Stomach smooth muscle (tissue), 2 donors: ENCODE results near the gene SPAG4.

Experiments
- H3K27ac ChIP-seq: one replicate; pipeline ENCODE4 v1.7.0; 2013; ENCODE audit warnings: mild to moderate bottlenecking, low read length, inconsistent platforms
- H3K27me3 ChIP-seq, 2 donors: one replicate each; pipeline ENCODE4 v1.7.0; 2013; ENCODE audit warnings: low read length in 2 of 2; ENCODE audit not compliant: insufficient read depth in 2 of 2, control insufficient read depth in 1 of 2
- H3K36me3 ChIP-seq, 2 donors: one replicate each; pipeline ENCODE4 v1.7.0; 2013; ENCODE audit warnings: low read length in 2 of 2; ENCODE audit not compliant: control insufficient read depth in 2 of 2, insufficient read depth in 2 of 2
- H3K4me1 ChIP-seq: one replicate; pipeline ENCODE4 v1.7.0; 2013; ENCODE audit warnings: low read length; ENCODE audit not compliant: control insufficient read depth, insufficient read depth
- H3K4me3 ChIP-seq, 2 donors: one replicate each; pipeline ENCODE4 v1.7.0; 2013; ENCODE audit warnings: low read length in 2 of 2
- H3K9ac ChIP-seq, 2 donors: one replicate each; pipeline ENCODE4 v1.7.0; 2013; ENCODE audit warnings: low read length in 2 of 2, mild to moderate bottlenecking in 1 of 2
- H3K9me3 ChIP-seq, 2 donors: one replicate each; pipeline ENCODE4 v1.7.0; 2013; ENCODE audit warnings: low read length in 2 of 2; ENCODE audit not compliant: control insufficient read depth in 2 of 2
- donor health status: healthy.
- donor health status: Pancreatic carcinoma.

The SPAG4 gene

GRCh38 chr20:35625584-35626385 lies 10.2 kb downstream of the SPAG4 start:
- H3K4me1 ChIP-seq, result no peaks in the 10 kb centered on the region
- no peak overlapping the region for H3K4me3 ChIP-seq
- H3K27me3 ChIP-seq, result no peaks in the 10 kb centered on the region
- no peak overlapping the region for H3K9ac ChIP-seq
- no peak overlapping the region for H3K27ac ChIP-seq
- H3K9me3 ChIP-seq, result no peaks in the 10 kb centered on the region
- peaks cover 45 to 51% of the 10 kb centered on the region in 2 donors for H3K36me3 ChIP-seq

GRCh38 chr20:35626386-35627001 lies 10.9 kb downstream of the SPAG4 start:
- H3K9ac ChIP-seq, result no peak overlapping the region
- H3K4me1 ChIP-seq, result no peaks in the 10 kb centered on the region
- no peak overlapping the region for H3K4me3 ChIP-seq
- no peaks in the 10 kb centered on the region for H3K27me3 ChIP-seq
- no peak overlapping the region for H3K27ac ChIP-seq
- peaks cover 51 to 55% of the 10 kb centered on the region in 2 donors for H3K36me3 ChIP-seq
- no peaks in the 10 kb centered on the region for H3K9me3 ChIP-seq

DNA sequence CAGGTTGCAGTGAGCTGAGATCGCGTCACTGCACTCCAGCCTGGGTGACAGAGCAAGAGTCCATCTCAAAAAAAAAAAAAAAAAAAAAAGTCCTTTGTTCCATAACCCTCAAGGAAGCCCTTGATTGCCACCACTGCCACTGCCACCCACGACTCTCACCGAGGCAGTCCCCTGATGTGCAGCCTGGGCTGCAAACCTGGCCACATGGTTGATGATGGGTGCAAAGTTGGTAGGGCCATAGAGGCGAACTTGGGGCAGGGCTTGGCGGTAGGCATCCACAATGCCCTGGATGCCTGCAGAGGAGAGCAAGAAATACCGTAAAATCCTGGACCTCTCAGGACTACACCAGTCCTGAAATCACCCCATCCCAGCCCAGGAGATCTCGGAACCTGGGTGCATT lies 11.5 kb downstream of the SPAG4 start:
- no peak overlapping the region for H3K27ac ChIP-seq
- no peak overlapping the region for H3K9ac ChIP-seq
- H3K4me1 ChIP-seq, result no peaks in the 10 kb centered on the region
- H3K4me3 ChIP-seq, result no peak overlapping the region
- no peaks in the 10 kb centered on the region for H3K27me3 ChIP-seq
- H3K9me3 ChIP-seq, result no peaks in the 10 kb centered on the region
- peaks cover 53 to 55% of the 10 kb centered on the region in 2 donors for H3K36me3 ChIP-seq

DNA sequence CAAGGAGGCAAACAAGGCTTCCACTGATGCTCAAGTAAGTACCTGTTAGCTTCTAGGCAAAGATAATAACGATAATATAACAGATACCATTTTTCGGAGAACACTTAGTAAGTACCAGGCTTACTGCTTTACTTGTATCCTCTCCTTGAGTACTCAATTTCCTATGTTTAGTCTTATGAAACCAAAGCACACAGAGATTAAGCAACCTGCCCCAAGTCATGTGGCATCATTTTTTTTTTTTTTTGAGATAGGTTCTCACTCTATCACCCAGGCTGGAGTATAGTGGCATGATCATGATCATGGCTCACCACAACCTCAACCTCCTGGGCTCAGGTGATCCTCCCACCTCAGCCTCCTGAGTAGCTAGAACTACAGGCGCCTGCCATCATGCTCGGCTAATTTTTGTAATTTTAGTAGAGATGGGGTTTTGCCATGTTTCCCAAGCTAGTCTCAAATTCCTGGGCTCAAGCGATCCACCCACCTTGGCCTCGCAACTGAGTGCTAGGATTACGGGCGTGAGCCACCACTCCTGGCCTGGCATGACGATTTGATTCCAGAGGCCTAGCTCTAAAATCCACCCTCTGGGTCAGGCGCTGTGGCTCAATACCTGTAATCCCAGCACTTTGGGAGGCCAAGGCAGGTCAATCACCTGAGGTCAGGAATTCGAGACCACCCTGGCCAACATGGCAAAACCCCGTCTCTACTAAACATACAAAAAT lies 14.0 kb downstream of the SPAG4 start:
- Histone ChIP-seq H3K27me3 (no peaks in the 10 kb centered on the region), H3K27ac (no peak overlapping the region), H3K36me3 (peaks cover 55 to 60% of the 10 kb centered on the region in 2 donors), H3K4me1 (no peaks in the 10 kb centered on the region), H3K9me3 (no peaks in the 10 kb centered on the region), H3K9ac (no peak overlapping the region), H3K4me3 (no peak overlapping the region)

DNA sequence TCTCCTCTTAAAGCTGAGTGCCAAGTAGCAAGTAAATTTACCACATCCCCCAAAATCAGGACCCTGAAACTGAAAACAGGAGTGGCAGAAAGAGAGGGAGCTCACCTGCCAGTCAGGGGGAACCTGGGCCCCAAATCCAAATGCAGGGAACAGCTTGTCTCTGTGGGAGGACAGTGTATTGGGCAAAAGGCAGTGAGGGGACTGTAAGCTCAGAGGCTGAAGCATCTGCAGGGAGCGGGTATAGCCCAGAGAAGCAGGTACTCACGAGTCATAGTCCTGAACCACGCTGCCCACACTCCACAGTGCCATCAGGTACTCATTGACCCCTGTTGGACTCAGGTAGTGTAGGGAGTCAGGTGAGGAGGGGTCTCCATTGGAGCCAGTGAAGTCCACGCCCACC lies 15.0 kb downstream of the SPAG4 start:
- no peak overlapping the region for H3K27ac ChIP-seq
- peaks cover 49 to 55% of the 10 kb centered on the region in 2 donors for H3K36me3 ChIP-seq
- no peak overlapping the region for H3K9ac ChIP-seq
- H3K4me1 ChIP-seq, result peaks cover 2% of the 10 kb centered on the region
- H3K4me3 ChIP-seq, result no peak overlapping the region
- no peaks in the 10 kb centered on the region for H3K27me3 ChIP-seq
- no peaks in the 10 kb centered on the region for H3K9me3 ChIP-seq

DNA sequence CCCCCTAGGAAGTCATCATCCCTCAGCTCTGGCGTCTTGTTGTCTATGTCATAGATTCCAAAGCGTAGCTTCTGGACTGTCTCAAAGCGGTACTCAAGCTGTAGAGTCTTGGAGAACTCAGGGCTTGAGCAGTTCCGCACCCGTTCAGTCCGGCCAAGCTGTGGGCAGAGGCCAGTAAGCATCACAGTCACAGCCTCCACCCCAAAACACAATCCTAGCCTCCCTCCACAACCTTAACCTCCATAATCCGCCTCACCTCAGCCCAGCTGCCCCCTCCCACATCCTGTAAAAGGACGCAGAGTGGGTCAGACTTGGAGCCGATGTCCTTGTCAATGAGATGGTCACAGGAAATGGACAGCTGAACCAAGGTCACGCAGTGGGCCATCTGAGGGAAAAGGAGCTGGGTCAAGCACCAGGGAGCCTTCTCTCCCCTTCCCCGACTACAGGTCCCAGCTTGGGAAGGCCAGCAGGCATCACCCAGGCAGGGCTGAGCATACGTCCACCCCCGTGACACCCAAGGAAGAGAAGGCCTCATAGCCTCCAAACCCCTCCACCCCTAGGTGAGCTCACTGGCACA lies 17.0 kb downstream of the SPAG4 start:
- Histone ChIP-seq H3K4me3 (no peak overlapping the region), H3K9me3 (no peaks in the 10 kb centered on the region), H3K36me3 (peaks cover 32 to 39% of the 10 kb centered on the region in 2 donors), H3K4me1 (peaks cover 8% of the 10 kb centered on the region), H3K27ac (no peak overlapping the region), H3K27me3 (no peaks in the 10 kb centered on the region), H3K9ac (no peak overlapping the region)

DNA sequence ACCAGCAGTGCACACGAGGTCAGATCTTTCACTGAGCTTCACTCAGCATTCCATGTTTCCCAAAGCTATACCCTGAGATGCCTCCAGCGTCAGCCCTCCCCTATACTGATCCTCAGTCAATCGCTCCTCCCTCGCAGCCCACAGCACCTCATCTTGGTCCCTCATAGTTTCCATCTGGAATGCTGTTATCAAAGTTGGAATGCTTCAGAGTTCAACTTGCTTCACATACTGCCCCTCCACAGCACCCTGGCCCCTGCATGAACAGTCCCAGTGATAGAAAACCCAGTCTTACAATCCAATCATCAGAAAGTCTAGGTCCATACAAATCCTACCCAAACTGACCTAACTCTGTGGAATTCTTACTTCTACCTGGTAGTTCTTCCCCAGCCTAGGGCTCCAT lies 20.0 kb downstream of the SPAG4 start:
- Histone ChIP-seq H3K4me1 (peaks cover 10% of the 10 kb centered on the region), H3K27me3 (no peaks in the 10 kb centered on the region), H3K9me3 (no peaks in the 10 kb centered on the region), H3K9ac (no peak overlapping the region), H3K36me3 (peaks cover 12 to 19% of the 10 kb centered on the region in 2 donors), H3K4me3 (no peak overlapping the region), H3K27ac (no peak overlapping the region)

- peaks cover 7 to 15% of the 10 kb centered on the region in 2 donors for H3K36me3 ChIP-seq
- H3K4me1 ChIP-seq, result peaks cover 10% of the 10 kb centered on the region
- H3K9ac ChIP-seq, result no peak overlapping the region
- no peaks in the 10 kb centered on the region for H3K9me3 ChIP-seq
- H3K27me3 ChIP-seq, result no peaks in the 10 kb centered on the region
- H3K4me3 ChIP-seq, result no peak overlapping the region
- no peak overlapping the region for H3K27ac ChIP-seq
Observed at GRCh38 chr20:35636095-35636494, 20.5 kb downstream of the SPAG4 start.

GRCh38 chr20:35637276-35637675 lies 21.6 kb downstream of the SPAG4 start:
- Histone ChIP-seq H3K4me1 (peaks cover 10% of the 10 kb centered on the region), H3K27me3 (no peaks in the 10 kb centered on the region), H3K9me3 (no peaks in the 10 kb centered on the region), H3K4me3 (no peak overlapping the region), H3K36me3 (peaks cover 0 to 5% of the 10 kb centered on the region in 2 donors), H3K9ac (no peak overlapping the region), H3K27ac (no peak overlapping the region)

- H3K9me3 ChIP-seq, result no peaks in the 10 kb centered on the region
- H3K27ac ChIP-seq, result no peak overlapping the region
- H3K36me3 ChIP-seq, result no peaks in the 10 kb centered on the region
- H3K27me3 ChIP-seq, result no peaks in the 10 kb centered on the region
- no peak overlapping the region for H3K9ac ChIP-seq
- no peak overlapping the region for H3K4me3 ChIP-seq
- peaks cover 10% of the 10 kb centered on the region for H3K4me1 ChIP-seq
Observed at GRCh38 chr20:35638751-35639150, 23.1 kb downstream of the SPAG4 start.
